Breast epithelium (tissue), 4 donors: ENCODE results near the gene CCDC127. TPM values are rescaled to one million over a fixed set of nuclear protein-coding genes. Genes with fewer than 3 reads are reported as not detected.
A peak's percentile ranks its signal among the peaks of the same experiment; 100 is the strongest.

Experiments used
- DNase-seq, 2 donors: peaks; one replicate each; pipeline ENCODE4 v3.0.0-alpha.2; 2019; ENCODE audit warnings: low spot score in 2 of 2
- H3K27ac ChIP-seq, 2 donors: fragments of 200-600 bp; sonication (generic) in 1 of 2; one replicate each; pipeline ENCODE4 v1.5.1; 2016 to 2019; ENCODE audit warnings: mild to moderate bottlenecking in 1 of 2
- H3K27me3 ChIP-seq, 2 donors: fragments of 200-600 bp; sonication (generic) in 1 of 2; one replicate each; pipeline versions ENCODE4 v1.5.1 to v1.6.0; 2017 to 2019; ENCODE audit warnings: control low read depth in 1 of 2, mild to moderate bottlenecking in 1 of 2
- H3K36me3 ChIP-seq: fragments of 200-600 bp; one replicate; pipeline ENCODE4 v1.5.1; 2019
- H3K4me1 ChIP-seq, 2 donors: fragments of 200-600 bp; sonication (generic); one replicate each; pipeline ENCODE4 v1.5.1; 2016 to 2019; ENCODE audit warnings: control low read depth in 1 of 2
- H3K4me3 ChIP-seq, 3 donors: fragments of 200-600 bp; sonication (generic); 1 replicate in 2 of 3; 2 replicates in 1 of 3; pipeline ENCODE4 v1.5.1; 2016 to 2019; ENCODE audit warnings: mild to moderate bottlenecking in 3 of 3, moderate library complexity in 2 of 3
- H3K9me3 ChIP-seq, 2 donors: fragments of 200-600 bp; sonication (generic) in 1 of 2; one replicate each; pipeline ENCODE4 v1.5.1; 2016 to 2019; ENCODE audit warnings: control low read depth in 1 of 2
- CTCF ChIP-seq, 3 donors: fragments of 450-650 bp; IDR thresholded peaks; one replicate each; pipeline ENCODE4 v1.5.1; 2016 to 2017; ENCODE audit warnings: antibody characterized with exemption in 3 of 3, mild to moderate bottlenecking in 3 of 3, moderate library complexity in 3 of 3
- POLR2A ChIP-seq: fragments of 450-650 bp; IDR thresholded peaks from one replicate; pipeline ENCODE4 v1.6.1; 2016; ENCODE audit warnings: antibody characterized with exemption, mild to moderate bottlenecking, moderate library complexity
- POLR2AphosphoS5 ChIP-seq, 3 donors: sonication (generic); formaldehyde crosslinking; IDR thresholded peaks; one replicate each; pipeline ENCODE4 v1.6.1; 2017; ENCODE audit warnings: antibody characterized with exemption in 3 of 3
- intact Hi-C: fragments of 100-400 bp; cut with DNase I; formaldehyde crosslinking; loops from one replicate; pipeline ENCODE4 v1.15.1; 2023; ENCODE audit warnings: low total_unique reads
- total RNA-seq, 3 donors: library from RNA; depleted of rRNA; stranded (reverse); fragments of >200 nt; gene quantifications; one replicate each; pipeline ENCODE4 v1.1.0, GENCODE V29; 2016

CCDC127 gene
- total RNA-seq, 3 donors from 2014 or later = 5.0 to 5.6 (median 5.3) TPM

GRCh38 chr5:192970-193831, 24.8 kb downstream of the CCDC127 start:
- no peaks in the 10 kb centered on the region for H3K27me3 ChIP-seq
- H3K36me3 ChIP-seq = no peaks in the 10 kb centered on the region
- intact Hi-C loops = no loop called here
- no peaks in the 10 kb centered on the region for H3K4me1 ChIP-seq
- TF ChIP-seq POLR2AphosphoS5 (IDR thresholded peaks at IDR 0.05) = no peak
- TF ChIP-seq POLR2A = no peak
- no peak for TF ChIP-seq CTCF (IDR thresholded peaks at IDR 0.05)
- no peak for DNase-seq
- H3K27ac ChIP-seq = no peak overlapping the region
- no peaks in the 10 kb centered on the region for H3K9me3 ChIP-seq
- no peak overlapping the region for H3K4me3 ChIP-seq

- TF ChIP-seq POLR2A = no peak
- intact Hi-C loops = no loop called here
- H3K27ac ChIP-seq = no peak overlapping the region
- H3K9me3 ChIP-seq = no peaks in the 10 kb centered on the region
- DNase-seq = no peak
- no peaks in the 10 kb centered on the region for H3K36me3 ChIP-seq
- no peak overlapping the region for H3K4me3 ChIP-seq
- H3K27me3 ChIP-seq = no peaks in the 10 kb centered on the region
- no peaks in the 10 kb centered on the region for H3K4me1 ChIP-seq
Observed at GRCh38 chr5:192691-192969, 25.3 kb downstream of the CCDC127 start.

- no peaks in the 10 kb centered on the region for H3K36me3 ChIP-seq
- intact Hi-C loops = no loop called here
- peak overlapping the region in 2 of 3 donors; percentile 39 to 60 for H3K4me3 ChIP-seq
- H3K4me1 ChIP-seq = no peaks in the 10 kb centered on the region
- DNase-seq = peak in 1 of 2 donors; percentile 35
- TF ChIP-seq POLR2AphosphoS5 (IDR thresholded peaks at IDR 0.05) (no peak), CTCF (IDR thresholded peaks at IDR 0.05) (no peak), POLR2A (no peak)
- H3K27ac ChIP-seq = no peak overlapping the region
- no peaks in the 10 kb centered on the region for H3K27me3 ChIP-seq
- H3K9me3 ChIP-seq = no peaks in the 10 kb centered on the region
Observed at GRCh38 chr5:191949-192690, 25.8 kb downstream of the CCDC127 start.

- H3K27ac ChIP-seq = peak within 1 kb of the TSS; percentile 10 to 42
- H3K4me3 ChIP-seq = peak within 1 kb of the TSS in 2 of 3 donors; percentile 39 to 60
- H3K9me3 ChIP-seq = no peaks in the 10 kb centered on the region
- DNase-seq = peak in 1 of 2 donors; percentile 74
- TF ChIP-seq CTCF (IDR thresholded peaks at IDR 0.05) = no peak
- TF ChIP-seq POLR2AphosphoS5 (IDR thresholded peaks at IDR 0.05) = no peak
- TF ChIP-seq POLR2A = no peak
- H3K4me1 ChIP-seq = no peaks in the 10 kb centered on the region
- intact Hi-C loops = no loop called here
- no peaks in the 10 kb centered on the region for H3K27me3 ChIP-seq
- H3K36me3 ChIP-seq = no peaks in the 10 kb centered on the region
Observed at GRCh38 chr5:191036-191948, 26.7 kb downstream of the CCDC127 start, which contains the start of gene LRRC14B. Gene LRRC14B, plus strand, starts transcription at chr5:191495. Its CDS starts 44 bp downstream, at chr5:191539.

GRCh38 chr5:190366-191035, 27.5 kb downstream of the CCDC127 start:
- peak overlapping the region; percentile 10 to 42 for H3K27ac ChIP-seq

More at GRCh38 chr5:190366-191035, 27.5 kb downstream of the CCDC127 start:
- Histone ChIP-seq H3K27me3 (no peaks in the 10 kb centered on the region), H3K36me3 (no peaks in the 10 kb centered on the region), H3K9me3 (no peaks in the 10 kb centered on the region), H3K4me3 (peak overlapping the region in 2 of 3 donors; percentile 39 to 60), H3K4me1 (no peaks in the 10 kb centered on the region)
- intact Hi-C loops = no loop called here
- no peak for DNase-seq
- no peak for TF ChIP-seq POLR2AphosphoS5 (IDR thresholded peaks at IDR 0.05)
- TF ChIP-seq CTCF (IDR thresholded peaks at IDR 0.05) = no peak
- no peak for TF ChIP-seq POLR2A
